NB4 (cell line): ENCODE data around the gene RPTOR.

Source experiments
- CTCF ChIP-seq: IDR thresholded peaks from one replicate; pipeline ENCODE4 v1.5.1; 2012; ENCODE audit warnings: low read depth, low read length
- MAX ChIP-seq: IDR thresholded peaks from 2 replicates; pipeline ENCODE4 v1.6.1; 2011; ENCODE audit warnings: low read depth, low read length
- POLR2A ChIP-seq: IDR thresholded peaks from 2 replicates; pipeline ENCODE4 v1.6.1; 2011; ENCODE audit warnings: mild to moderate bottlenecking; ENCODE audit not compliant: insufficient read length; ENCODE audit errors: extremely low read depth

- TF ChIP-seq CTCF (no peak), POLR2A (no peak), MAX (no peak)
Observed at GRCh38 chr17:80981929-80982425, 437.3 kb downstream of the RPTOR start.
